MM.1S (cell line): ENCODE data around the gene OTX1.

Experiments used
- EZH2 ChIP-seq: fragments of 300-600 bp; sonication (generic); optimal IDR thresholded peaks from 2 replicates; pipeline ENCODE3; 2017; ENCODE audit warnings: low read depth, mild to moderate bottlenecking, antibody characterized with exemption, low read length, mixed read lengths
- EZH2phosphoT487 ChIP-seq: fragments of 300-600 bp; sonication (generic); IDR thresholded peaks from 2 replicates; pipeline ENCODE4 v1.6.1; 2018; ENCODE audit warnings: antibody characterized with exemption, low read length
- TF ChIP-seq, protein P1 (sequence below): fragments of 300-600 bp; sonication (generic); IDR thresholded peaks from 2 replicates; pipeline ENCODE4 v1.5.1; 2016; ENCODE audit warnings: antibody characterized with exemption, low read length, mixed read lengths

- TF ChIP-seq, protein P1, sequence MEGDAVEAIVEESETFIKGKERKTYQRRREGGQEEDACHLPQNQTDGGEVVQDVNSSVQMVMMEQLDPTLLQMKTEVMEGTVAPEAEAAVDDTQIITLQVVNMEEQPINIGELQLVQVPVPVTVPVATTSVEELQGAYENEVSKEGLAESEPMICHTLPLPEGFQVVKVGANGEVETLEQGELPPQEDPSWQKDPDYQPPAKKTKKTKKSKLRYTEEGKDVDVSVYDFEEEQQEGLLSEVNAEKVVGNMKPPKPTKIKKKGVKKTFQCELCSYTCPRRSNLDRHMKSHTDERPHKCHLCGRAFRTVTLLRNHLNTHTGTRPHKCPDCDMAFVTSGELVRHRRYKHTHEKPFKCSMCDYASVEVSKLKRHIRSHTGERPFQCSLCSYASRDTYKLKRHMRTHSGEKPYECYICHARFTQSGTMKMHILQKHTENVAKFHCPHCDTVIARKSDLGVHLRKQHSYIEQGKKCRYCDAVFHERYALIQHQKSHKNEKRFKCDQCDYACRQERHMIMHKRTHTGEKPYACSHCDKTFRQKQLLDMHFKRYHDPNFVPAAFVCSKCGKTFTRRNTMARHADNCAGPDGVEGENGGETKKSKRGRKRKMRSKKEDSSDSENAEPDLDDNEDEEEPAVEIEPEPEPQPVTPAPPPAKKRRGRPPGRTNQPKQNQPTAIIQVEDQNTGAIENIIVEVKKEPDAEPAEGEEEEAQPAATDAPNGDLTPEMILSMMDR: no peak
- TF ChIP-seq EZH2: no peak
- no peak for TF ChIP-seq EZH2phosphoT487
These were observed 45.9 kb downstream of the OTX1 start for GRCh38 chr2:63096491-63096890.
